ENCODE results near the gene FNDC3B.

Gene FNDC3B

DNA sequence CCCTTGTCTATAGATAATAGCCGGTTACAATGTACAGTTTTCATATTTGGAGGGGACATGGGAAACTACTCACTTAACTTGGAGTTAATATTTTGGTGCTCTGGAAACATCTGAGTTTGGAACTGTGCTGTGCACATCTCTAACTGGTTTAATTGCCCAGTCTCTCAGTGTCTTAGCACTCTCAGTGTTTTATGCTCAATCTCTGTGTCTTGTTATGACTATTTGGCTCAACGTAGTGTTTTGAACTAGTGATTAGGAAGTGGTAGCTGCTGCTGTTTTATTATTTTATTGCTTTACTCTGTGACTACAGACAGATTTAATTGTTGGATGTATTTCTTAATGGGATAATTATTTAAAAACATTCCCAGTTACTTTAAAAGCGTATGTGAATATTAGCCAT, 17.0 kb downstream of the FNDC3B start:
- Mint-ChIP-seq H3K4me1 (ENCODE audit: low read depth) (peaks cover 32% of the 10 kb centered on the region), H3K4me3 (no peak overlapping the region), H3K27ac (no peak overlapping the region), H3K9me3 (no peaks in the 10 kb centered on the region), H3K36me3 (ENCODE audit: low read depth) (peaks cover 19% of the 10 kb centered on the region), H3K27me3 (no peaks in the 10 kb centered on the region)
- no peak for DNase-seq

DNA sequence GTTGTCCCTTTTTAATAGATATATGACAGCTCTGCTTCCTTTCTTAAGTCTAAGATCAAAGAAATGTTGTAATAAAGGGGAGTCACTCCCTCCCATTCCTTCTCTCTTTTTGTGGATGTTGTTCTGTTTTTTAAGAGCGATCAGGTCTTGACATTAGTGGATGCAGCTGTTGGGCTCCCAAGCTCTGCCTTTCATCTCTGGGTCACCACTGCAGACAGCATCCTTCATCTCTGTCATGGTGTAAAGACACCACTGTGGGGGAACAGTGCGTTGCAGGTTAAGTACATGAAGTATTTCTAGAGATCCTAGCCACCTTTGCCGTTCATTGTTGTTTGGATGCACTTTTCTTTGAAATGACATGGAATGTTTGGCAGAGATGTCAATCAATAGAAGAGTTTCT, 17.7 kb downstream of the FNDC3B start:
- Mint-ChIP-seq H3K4me1 (ENCODE audit: low read depth) (peaks cover 36% of the 10 kb centered on the region), H3K4me3 (no peak overlapping the region), H3K9me3 (no peaks in the 10 kb centered on the region), H3K36me3 (ENCODE audit: low read depth) (peaks cover 14% of the 10 kb centered on the region), H3K27ac (no peak overlapping the region), H3K27me3 (no peaks in the 10 kb centered on the region)
- DNase-seq, result no peak

DNA sequence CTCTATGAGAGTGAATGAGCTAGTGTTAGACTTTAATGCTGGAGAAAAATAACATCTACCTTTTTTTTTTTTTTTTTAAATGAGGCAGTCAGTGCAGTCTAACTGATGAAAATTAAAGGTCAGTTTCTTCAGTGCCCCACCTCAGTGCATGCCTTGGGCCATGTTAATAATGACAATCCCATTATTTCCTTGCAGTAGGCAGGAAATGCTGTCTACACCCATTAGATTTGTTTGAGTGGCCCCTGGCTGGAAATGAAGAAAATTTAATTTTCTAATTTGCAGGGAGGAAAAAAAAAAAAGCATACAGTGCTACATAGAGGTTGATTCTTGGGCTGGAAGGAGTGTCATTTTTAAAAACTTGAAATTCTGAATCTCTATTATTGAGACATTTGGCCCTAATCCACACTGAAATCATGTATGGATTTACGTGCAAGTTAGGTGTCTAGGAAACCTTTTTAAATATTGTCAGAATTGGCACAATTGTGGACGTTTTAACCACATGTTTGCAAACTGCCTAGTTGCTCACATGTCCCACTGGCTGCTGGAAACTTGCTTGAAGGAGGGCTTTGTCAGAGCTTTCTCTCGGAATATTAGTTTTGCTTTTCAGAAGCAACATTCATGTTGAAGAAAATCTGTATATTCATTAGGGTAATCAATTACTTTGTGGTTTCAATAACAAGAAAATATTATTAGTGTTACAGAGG, 18.4 kb downstream of the FNDC3B start:
- H3K4me3 Mint-ChIP-seq, result no peak overlapping the region
- DNase-seq, result no peak
- peaks cover 8% of the 10 kb centered on the region for H3K36me3 Mint-ChIP-seq (ENCODE audit: low read depth)
- H3K27ac Mint-ChIP-seq, result no peak overlapping the region
- no peaks in the 10 kb centered on the region for H3K27me3 Mint-ChIP-seq
- no peaks in the 10 kb centered on the region for H3K9me3 Mint-ChIP-seq
- H3K4me1 Mint-ChIP-seq (ENCODE audit: low read depth), result peaks cover 38% of the 10 kb centered on the region

DNA sequence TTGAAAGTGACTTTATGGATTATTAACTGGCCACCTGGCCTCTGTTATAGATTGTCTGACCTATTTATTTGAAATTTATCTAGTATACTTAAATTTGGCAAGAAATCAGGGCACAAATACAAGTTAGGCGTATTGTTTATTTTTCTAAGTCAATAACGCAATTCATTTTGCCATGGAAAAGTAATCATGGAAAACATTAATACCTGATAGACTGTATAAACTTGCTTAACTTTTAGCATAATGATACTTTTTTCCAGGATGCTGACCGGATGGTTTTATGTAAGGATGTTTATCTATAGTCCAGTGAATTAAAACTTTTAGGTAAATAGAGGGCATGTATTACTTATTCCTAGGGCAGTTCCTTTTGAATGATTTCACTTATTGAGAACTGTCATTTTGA, 20.2 kb downstream of the FNDC3B start:
- H3K27me3 Mint-ChIP-seq, result no peaks in the 10 kb centered on the region
- no peaks in the 10 kb centered on the region for H3K9me3 Mint-ChIP-seq
- H3K36me3 Mint-ChIP-seq (ENCODE audit: low read depth), result peaks cover 15% of the 10 kb centered on the region
- H3K27ac Mint-ChIP-seq, result no peak overlapping the region
- peaks cover 35% of the 10 kb centered on the region for H3K4me1 Mint-ChIP-seq (ENCODE audit: low read depth)
- DNase-seq, result no peak
- no peak overlapping the region for H3K4me3 Mint-ChIP-seq

DNA sequence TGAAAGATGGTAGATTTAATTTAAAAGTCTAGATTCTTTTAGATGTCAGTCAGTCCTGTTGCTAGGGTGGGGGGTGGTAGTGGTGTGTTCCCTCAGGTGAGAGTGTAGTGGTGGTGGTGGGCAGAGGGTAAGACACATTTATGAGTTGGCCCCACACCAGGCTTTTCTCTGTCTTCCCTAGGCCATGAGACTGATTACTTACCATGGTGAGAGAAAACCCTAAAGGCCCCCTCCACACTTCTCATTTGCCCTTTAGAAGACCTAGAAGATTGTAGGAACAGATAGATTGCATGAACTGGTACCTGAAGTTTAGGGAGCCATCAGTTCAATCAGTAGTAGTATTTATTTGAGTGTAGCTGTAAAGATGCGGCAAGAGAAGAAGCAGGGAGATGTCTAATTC, 20.9 kb downstream of the FNDC3B start:
- DNase-seq, result no peak
- H3K36me3 Mint-ChIP-seq (ENCODE audit: low read depth), result peaks cover 18% of the 10 kb centered on the region
- H3K27me3 Mint-ChIP-seq, result no peaks in the 10 kb centered on the region
- H3K9me3 Mint-ChIP-seq, result no peaks in the 10 kb centered on the region
- no peak overlapping the region for H3K4me3 Mint-ChIP-seq
- H3K4me1 Mint-ChIP-seq (ENCODE audit: low read depth), result peaks cover 32% of the 10 kb centered on the region
- H3K27ac Mint-ChIP-seq, result no peak overlapping the region

DNA sequence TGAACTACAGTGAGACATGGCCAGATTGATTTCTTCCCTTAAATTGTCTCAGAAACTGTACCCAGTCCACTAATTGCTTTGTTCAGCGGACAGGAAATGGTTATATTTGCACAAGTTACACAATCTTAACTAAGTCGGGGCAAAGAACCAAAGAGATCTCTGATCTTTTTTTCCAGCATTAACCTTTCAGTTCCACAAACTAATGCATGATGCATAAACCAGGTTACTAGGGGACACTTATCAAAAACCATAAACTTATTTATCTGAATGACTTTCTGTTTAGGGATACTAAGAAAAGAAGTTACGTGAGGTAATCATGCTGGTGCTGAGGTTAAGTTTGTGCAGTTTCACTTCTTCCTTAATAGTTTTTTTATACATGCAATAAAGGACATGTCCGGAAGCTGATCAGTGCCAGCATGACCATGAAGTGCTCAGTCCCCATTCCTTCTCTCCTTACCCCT, 22.4 kb downstream of the FNDC3B start:
- Mint-ChIP-seq H3K9me3 (no peaks in the 10 kb centered on the region), H3K27ac (no peak overlapping the region), H3K4me1 (ENCODE audit: low read depth) (peaks cover 33% of the 10 kb centered on the region), H3K27me3 (no peaks in the 10 kb centered on the region), H3K4me3 (no peak overlapping the region), H3K36me3 (ENCODE audit: low read depth) (peaks cover 10% of the 10 kb centered on the region)
- DNase-seq, result no peak

DNA sequence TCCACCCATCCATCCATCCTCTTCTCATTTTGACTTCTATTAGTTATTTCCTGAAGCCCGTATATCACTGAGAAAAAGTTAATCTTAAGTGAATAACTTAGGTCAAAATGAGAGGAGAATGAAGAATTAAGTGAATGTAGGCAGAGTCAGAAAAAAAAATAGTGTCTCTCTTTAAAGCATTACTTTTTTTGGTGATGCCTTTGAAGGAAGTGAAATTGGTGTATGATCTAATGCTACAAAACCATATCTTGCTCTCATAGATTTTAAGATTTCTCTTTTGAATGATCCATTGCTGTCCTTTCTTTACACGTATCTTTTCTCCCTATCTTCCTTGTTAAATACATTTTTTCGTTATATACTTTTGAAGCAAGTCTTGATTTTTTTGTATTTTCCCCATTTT, 23.4 kb downstream of the FNDC3B start:
- Mint-ChIP-seq H3K4me3 (no peak overlapping the region), H3K4me1 (ENCODE audit: low read depth) (peaks cover 33% of the 10 kb centered on the region), H3K27me3 (no peaks in the 10 kb centered on the region), H3K9me3 (no peaks in the 10 kb centered on the region), H3K27ac (no peak overlapping the region), H3K36me3 (ENCODE audit: low read depth) (peaks cover 10% of the 10 kb centered on the region)
- DNase-seq, result no peak

DNA sequence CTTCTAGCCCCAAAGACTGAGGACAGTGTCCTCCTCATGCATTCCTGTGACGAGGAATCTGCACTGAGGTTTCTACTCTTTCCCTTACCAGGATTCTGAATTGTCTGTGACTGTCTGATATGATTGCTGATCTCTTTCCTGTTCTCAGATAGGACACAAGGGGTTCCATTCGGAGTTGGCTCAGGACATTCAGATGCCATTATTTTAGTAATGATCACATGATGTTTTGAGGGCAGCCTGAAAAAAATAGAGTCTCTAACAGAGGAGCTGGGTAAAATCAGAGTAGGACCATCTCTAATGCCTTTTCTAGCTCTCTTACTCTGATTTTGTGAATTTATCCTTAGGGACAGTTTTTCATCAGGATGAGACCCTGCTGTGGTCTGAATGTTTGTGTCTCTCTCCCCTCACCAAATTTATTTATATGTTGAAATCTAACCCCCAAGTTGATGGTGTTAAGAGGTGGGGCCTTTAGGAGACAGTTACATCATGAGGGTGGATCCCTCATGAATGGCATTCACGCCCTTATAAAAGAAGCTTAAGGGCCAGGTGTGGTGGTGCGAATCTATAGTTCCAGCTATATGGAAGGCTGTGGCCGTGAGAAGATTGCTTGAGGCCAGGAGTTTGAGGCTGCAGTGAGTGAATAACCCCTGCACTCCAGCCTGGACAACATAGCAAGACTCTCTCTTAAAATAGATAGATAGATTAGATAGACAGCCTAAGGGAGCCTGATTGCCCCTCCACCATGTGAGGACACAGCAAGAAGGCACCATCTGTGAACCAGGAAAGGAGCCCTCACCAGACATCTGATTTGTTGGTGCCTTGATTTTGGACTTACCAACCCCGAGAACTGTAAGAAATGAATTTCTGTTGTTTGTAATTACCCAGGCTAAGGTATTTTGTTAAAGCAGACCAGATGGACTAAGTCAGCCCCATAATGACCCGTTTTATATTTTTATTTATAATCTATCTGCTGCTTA, 24.4 kb downstream of the FNDC3B start:
- no peak overlapping the region for H3K4me3 Mint-ChIP-seq
- no peaks in the 10 kb centered on the region for H3K9me3 Mint-ChIP-seq
- H3K27ac Mint-ChIP-seq, result no peak overlapping the region
- peaks cover 10% of the 10 kb centered on the region for H3K36me3 Mint-ChIP-seq (ENCODE audit: low read depth)
- H3K4me1 Mint-ChIP-seq (ENCODE audit: low read depth), result peaks cover 37% of the 10 kb centered on the region
- no peaks in the 10 kb centered on the region for H3K27me3 Mint-ChIP-seq
- DNase-seq, result no peak

DNA sequence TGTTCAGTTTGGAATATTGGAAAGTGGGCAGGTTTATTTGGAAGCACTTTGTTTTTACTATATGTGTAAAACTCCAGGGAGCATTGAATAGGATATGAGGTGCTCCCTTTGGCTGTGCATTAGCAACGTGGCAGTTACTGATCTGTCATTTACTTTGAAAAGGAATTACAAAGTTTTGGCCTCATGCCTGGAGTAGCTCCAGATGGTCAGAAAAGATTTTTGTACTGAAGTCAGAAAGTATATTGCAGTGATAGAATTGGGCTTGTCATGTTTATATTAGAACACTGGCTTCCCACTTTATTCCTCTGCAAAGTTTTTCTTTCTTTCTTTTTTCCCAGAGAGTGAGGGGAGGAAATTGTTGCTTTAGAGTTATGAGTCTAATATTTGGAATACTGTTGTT, 26.1 kb downstream of the FNDC3B start:
- Mint-ChIP-seq H3K9me3 (no peaks in the 10 kb centered on the region), H3K4me3 (no peak overlapping the region), H3K36me3 (ENCODE audit: low read depth) (peaks cover 10% of the 10 kb centered on the region), H3K27ac (no peak overlapping the region), H3K4me1 (ENCODE audit: low read depth) (peaks cover 40% of the 10 kb centered on the region), H3K27me3 (no peaks in the 10 kb centered on the region)
- DNase-seq, result no peak

DNA sequence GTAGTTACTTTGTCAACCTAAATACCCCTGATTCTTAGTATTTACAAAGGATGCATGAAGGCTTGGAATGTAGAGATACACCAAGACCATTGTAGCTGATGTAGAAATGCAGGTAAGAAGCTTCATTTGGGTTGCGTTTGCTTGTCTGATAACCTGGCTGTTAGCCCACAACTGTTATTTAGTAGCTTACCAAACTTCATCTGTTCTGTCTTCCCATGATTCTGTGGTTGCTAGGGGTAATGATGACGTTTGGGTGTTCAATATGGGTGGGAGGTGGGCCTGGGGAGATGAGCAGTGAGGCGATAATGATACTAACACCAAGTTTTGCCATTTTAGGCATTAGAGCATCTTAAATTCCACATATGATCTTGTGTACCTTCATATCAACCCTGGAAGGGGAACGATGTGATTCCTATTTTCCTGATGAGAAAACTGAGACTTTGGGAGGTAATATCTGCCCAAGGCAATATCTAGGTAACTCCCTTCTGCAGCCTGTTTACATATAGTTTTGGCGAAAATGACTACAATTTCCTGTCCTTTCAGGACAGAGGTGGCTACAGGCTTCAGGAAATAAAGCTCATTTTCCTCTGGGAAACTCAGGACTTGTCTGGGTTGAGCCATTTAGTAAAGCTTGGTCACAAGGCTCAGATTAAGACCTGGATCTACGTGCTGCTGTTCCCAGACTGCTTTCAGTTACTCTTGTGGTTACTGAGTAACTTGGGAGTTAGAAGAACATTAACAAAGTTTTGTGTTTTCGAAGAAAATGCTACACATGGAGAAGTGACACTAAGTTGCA, 26.8 kb downstream of the FNDC3B start:
- H3K4me3 Mint-ChIP-seq, result no peak overlapping the region
- no peak overlapping the region for H3K27ac Mint-ChIP-seq
- H3K4me1 Mint-ChIP-seq (ENCODE audit: low read depth), result peaks cover 40% of the 10 kb centered on the region
- DNase-seq, result no peak
- no peaks in the 10 kb centered on the region for H3K27me3 Mint-ChIP-seq
- no peaks in the 10 kb centered on the region for H3K9me3 Mint-ChIP-seq
- peaks cover 10% of the 10 kb centered on the region for H3K36me3 Mint-ChIP-seq (ENCODE audit: low read depth)

DNA sequence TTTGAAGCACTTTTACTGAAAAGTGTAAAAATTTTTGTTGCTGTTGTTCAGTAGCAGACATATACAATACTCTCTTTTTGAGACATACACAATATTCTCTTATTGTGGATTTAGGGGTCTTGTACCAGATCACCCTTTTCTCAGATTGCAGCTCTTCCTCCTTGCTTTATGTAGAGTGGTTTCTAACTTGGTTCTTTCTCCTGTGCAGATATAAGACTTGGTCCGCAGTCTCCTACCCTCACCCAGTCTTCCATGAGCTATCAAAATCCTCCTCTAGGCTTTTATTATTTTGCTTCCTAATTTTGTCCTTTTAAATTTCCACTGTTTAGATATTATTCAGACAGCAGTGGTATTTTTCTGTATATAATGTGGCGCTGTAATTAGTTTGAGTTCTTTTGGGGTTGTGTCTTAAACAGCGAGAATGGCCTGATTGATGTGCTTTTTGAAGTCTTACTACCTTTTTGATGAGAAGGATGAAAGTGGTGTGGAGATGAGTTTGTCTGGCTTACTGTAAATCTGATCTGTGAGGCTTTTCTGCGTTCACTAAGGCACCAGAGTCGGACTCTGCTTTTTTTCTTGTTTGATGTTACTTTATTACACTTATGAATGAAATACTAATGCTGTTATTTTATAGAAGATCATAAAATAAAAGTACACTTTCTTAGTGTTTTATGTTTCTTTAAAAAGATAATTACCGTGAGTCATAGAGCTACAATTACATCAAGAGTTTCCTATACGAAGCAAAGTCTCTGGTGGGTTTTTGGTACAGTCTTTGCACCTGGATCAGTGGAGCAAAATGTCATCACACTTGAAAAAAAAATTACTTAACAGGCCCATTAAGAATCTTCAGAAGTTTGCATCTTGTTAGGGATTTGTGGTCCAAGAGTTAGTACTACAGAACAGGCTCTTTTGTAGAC, 27.8 kb downstream of the FNDC3B start:
- Mint-ChIP-seq H3K4me3 (no peak overlapping the region), H3K27ac (no peak overlapping the region)
- DNase-seq, result no peak

DNA sequence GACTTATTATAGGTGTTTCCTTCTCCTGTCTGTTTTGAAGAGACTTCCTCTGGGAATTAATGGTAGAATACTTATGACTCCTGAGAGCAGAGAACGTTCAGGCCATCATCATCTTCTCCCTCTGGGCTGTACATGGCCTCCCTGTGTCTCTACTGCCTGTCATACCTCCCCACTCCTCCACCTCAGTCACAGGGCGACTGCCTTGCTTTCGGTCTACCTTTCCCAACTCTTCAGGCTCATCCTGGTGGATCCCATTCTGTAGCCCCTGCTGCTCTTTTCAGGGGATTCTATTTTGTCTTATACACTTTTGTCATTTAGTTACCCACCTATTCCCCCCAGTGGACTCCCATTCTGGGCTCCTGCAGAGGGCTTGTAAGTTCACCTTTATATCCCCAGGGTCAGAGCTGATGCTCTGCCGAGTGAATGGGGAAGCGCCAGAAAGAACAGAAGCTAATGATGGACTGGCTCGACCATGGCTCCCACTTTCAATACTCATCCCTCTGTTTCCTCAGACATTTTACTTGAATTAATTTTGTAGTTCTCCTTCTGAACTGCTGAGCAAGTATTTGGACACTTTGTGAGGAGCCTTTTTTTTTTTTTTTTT, 28.6 kb downstream of the FNDC3B start:
- H3K36me3 Mint-ChIP-seq (ENCODE audit: low read depth), result peaks cover 13% of the 10 kb centered on the region
- no peaks in the 10 kb centered on the region for H3K27me3 Mint-ChIP-seq
- H3K4me3 Mint-ChIP-seq, result no peak overlapping the region
- no peaks in the 10 kb centered on the region for H3K9me3 Mint-ChIP-seq
- peaks cover 35% of the 10 kb centered on the region for H3K4me1 Mint-ChIP-seq (ENCODE audit: low read depth)
- no peak overlapping the region for H3K27ac Mint-ChIP-seq
- DNase-seq, result no peak

More for the DNA sequence above, 27.8 kb downstream of the FNDC3B start:
- peaks cover 36% of the 10 kb centered on the region for H3K4me1 Mint-ChIP-seq (ENCODE audit: low read depth)
- no peaks in the 10 kb centered on the region for H3K27me3 Mint-ChIP-seq
- peaks cover 10% of the 10 kb centered on the region for H3K36me3 Mint-ChIP-seq (ENCODE audit: low read depth)
- H3K9me3 Mint-ChIP-seq, result no peaks in the 10 kb centered on the region

DNA sequence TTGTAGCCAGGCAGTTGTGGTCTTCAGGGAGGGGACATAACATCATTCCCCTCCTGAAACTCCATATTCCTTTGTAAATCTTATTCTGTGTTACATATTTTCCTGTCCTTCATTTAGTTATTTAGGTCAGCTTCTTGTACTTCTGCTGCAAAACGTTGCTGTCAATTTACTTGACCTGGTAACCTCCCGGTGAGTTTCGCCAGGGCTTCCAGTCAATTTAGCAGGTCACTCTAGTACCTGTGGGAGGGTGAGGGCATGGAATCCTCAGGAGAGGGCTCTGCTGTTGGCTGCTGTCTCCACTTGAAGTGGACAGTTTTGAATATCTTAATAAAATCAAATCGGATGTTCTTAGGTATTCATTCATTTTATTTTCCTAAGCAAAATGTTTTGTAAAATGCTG, 29.6 kb downstream of the FNDC3B start:
- H3K27ac Mint-ChIP-seq, result no peak overlapping the region
- no peak for DNase-seq
- peaks cover 13% of the 10 kb centered on the region for H3K36me3 Mint-ChIP-seq (ENCODE audit: low read depth)
- H3K9me3 Mint-ChIP-seq, result no peaks in the 10 kb centered on the region
- no peaks in the 10 kb centered on the region for H3K27me3 Mint-ChIP-seq
- H3K4me1 Mint-ChIP-seq (ENCODE audit: low read depth), result peaks cover 40% of the 10 kb centered on the region
- no peak overlapping the region for H3K4me3 Mint-ChIP-seq
